ENCODE data around the gene BAIAP2L2.
"Not testable (repeated sequence)": the region's sequence is repeated elsewhere in the genome, so short reads cannot be mapped to it uniquely, and the experiment has no call there.

The BAIAP2L2 gene, protein sequence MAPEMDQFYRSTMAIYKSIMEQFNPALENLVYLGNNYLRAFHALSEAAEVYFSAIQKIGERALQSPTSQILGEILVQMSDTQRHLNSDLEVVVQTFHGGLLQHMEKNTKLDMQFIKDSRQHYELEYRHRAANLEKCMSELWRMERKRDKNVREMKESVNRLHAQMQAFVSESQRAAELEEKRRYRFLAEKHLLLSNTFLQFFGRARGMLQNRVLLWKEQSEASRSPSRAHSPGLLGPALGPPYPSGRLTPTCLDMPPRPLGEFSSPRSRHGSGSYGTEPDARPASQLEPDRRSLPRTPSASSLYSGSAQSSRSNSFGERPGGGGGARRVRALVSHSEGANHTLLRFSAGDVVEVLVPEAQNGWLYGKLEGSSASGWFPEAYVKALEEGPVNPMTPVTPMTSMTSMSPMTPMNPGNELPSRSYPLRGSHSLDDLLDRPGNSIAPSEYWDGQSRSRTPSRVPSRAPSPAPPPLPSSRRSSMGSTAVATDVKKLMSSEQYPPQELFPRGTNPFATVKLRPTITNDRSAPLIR

DNA sequence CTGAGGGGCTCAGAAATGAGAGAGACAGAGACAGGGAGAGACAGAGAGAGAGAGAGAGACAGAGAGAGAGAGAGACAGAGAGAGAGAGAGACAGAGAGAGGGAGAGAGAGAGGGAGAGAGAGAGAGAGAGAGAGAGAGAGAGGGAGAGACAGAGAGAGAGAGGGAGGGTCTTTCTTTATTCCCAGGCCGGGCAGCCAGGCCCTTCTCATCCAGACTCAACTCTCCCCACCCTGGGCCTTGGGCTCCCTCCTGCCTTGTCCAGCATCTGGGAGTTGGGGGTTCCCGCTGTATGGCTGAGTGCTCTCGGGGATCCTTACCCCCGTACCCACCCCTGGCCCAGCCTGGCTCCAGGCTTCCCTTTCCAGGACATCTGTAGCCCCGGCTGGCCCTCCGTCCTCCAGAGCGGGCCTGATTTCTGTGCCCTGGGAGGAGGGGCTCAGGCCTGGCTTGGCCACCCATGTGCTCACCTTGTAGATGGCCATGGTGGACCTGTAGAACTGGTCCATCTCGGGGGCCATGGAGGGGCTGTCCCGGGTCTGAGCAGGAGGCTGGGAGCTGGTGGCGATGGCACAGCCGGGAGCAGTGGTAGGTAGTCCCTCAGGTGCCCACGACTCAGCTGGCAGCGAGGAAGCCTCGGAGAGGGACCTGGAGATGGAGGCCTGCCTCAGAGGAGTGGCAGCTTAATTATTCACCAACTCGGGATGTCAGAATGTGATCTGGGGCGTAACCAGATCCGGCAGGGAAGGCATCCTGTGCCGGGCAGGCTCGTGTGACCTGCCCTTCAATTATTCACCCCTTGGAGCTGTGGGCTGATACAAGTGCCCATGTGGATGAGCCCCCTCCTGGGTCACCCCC, at the start of gene BAIAP2L2:
BAIAP2L2 (minus strand) TSS at position 677 of the 855 bp plus-strand sequence; CDS start at position 518, 159 bp downstream.
- no peak for DNase-seq (ENCODE audit: low read depth)

DNA sequence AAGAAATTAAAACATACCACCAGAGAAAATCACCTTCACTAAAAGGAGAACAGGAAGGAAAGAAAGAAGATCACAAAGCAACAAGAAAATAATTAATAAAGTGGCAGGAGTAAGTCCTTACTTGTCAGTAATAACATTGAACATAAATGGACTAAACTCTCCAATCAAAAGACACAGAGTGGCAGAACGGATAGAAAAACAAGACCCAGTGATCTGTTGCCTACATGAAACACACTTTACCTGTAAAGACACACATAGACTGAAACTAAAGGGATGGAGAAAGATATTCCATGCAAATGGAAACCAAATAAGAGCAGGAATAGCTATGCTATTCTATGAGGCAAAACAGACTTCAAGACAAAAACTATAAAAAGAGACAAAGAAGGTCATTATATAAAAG, 45.2 kb upstream of the BAIAP2L2 start:
- DNase-seq (ENCODE audit: low read depth) = no peak

DNA sequence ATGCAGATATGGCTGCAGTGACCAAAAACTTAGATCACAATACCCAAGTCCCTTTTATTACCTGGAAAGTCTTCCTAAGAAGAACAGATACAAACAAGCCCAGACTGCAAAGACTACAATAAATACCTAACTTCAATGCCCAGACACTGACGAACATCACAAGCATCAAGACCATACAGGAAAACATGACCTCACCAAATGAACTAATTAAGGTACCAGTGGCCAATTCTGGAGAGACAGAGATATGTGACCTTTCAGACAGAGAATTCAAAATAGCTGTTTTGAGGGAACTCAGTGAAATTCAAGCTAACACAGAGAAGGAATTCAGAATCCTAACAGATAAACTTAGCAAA, 44.1 kb upstream of the BAIAP2L2 start:
- not testable (repeated sequence) for DNase-seq (ENCODE audit: low read depth)

DNA sequence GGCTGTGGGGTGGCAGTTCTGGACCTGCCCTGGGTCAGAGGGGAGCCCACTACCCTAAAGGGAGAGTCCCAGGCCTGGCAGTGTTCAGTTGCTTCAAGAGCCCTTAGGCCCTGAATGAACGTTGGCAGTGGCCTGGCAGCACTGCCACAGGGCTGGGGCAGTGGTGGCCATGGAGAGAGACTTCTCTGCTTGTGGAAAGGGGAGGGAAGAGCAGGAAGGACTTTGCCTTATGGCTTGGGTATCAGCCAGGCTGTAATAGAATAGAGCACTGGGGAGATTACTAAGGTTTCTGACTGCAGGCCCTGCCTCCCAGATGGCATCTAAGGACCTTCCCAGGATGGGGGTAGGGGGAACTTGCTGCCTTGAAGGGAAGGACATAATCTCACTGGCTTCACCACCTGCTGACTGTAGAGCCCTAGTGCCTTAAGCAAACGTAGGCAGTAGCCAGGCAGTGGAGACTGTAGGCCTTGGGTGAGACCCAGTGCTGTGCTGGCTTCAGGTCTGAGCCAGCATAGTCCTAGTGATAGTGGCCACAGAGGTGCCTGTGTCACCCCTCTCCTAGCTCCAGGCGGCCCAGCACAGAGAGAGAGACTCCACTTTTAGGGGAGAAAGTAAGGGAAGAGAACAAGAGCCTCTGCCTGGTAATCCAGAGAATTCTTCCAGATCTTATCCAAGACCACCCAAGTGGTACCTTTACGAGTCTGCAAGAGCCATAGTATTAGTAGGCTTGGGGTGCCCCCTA, 43.5 kb upstream of the BAIAP2L2 start:
- DNase-seq (ENCODE audit: low read depth) = no peak

DNA sequence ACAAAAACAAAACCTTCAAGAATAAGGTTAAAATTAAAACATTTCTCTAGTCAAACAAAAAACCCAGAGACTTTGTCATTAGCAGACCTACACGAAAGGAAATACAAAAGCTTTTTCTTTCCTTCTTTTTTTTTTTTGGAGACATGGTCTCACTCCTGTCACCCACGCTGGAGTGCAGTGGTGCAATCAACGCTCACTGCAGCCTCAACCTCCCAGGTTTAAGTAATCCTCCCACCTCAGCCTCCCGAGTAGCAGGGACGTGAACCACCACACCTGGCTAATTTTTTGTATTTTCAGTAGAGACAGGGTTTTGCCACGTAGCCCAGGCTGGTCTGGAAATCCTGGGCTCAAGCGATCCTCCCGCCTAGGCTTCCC, 40.6 kb upstream of the BAIAP2L2 start:
- DNase-seq (ENCODE audit: low read depth) = no peak

DNA sequence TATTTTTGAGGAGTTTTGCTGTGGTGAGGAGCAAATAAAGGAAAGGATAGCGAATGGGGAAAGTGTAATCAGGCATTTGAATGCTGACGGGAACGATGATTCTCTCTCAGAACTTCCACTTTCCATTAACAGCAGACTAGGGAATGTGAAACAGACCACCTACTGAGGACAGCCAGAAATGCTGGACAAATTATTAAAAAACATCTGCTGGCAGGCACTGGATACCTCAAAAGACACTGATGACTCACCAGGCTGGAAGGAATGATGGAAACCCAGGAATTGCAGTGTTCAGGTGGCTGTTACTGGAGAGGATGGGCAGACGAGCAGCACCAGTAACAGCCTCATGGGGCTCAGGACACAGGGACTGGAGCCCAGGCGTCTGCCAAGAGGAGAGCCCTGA, 37.8 kb upstream of the BAIAP2L2 start:
- DNase-seq (ENCODE audit: low read depth) = peak; percentile 26

DNA sequence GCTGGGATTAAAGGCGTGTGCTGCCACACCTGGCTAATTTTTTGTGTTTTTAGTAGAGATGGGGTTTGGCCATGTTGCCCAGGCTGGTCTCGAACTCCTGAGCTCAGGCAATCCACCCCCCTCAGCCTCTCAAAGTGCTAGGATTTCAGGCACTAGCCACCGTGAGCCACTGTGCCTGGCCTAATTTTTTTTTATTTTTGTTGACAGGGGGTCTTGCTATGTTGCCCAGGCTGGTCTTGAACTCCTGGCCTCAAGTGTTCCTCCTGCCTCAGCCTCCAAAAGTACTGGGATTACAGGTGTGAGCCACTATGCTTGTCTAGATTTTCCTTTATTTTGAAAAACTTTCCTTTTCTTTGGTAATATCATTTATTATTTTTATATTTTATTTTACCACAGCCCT, 35.7 kb upstream of the BAIAP2L2 start:
- DNase-seq (ENCODE audit: low read depth) = not testable (repeated sequence)

DNA sequence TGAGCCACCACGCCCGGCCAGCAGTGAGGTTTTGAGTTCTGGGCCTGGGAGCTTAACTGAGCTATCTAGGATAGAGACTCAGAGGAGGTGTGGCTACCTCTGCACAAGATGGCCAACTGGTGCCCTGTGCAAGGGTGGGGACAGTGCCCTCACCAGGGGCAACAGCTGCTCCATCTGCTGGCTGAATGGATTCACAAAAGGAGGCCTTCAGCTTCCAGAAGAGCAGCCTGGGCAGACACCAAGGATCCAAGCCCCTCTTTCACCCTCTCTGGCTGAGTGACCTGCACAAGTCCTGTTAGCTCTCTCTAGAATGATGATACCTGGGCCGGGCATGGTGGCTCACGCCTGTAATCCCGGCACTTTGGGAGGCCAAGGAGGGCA, 33.5 kb upstream of the BAIAP2L2 start:
- DNase-seq (ENCODE audit: low read depth) = no peak

DNA sequence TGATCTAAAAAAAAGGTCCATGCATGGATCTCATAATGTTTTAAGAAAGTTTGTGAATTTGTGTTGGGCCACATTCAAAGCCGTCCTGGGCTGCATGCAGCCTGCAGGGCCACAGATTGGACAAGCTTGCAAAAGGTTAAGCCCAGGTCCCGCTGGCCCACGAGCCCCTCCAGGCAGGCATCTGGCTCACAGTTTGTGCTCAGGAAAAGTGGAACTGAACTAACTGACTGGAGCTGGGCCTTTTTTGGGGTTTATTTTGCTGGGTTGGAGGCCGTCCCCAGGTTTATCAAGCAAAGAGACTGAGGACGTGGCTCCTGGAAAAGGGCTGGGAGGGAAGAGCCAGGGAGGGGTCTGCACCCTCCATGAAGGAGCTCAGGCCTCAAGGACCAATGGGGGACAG, 32.1 kb upstream of the BAIAP2L2 start:
- no peak for DNase-seq (ENCODE audit: low read depth)

DNA sequence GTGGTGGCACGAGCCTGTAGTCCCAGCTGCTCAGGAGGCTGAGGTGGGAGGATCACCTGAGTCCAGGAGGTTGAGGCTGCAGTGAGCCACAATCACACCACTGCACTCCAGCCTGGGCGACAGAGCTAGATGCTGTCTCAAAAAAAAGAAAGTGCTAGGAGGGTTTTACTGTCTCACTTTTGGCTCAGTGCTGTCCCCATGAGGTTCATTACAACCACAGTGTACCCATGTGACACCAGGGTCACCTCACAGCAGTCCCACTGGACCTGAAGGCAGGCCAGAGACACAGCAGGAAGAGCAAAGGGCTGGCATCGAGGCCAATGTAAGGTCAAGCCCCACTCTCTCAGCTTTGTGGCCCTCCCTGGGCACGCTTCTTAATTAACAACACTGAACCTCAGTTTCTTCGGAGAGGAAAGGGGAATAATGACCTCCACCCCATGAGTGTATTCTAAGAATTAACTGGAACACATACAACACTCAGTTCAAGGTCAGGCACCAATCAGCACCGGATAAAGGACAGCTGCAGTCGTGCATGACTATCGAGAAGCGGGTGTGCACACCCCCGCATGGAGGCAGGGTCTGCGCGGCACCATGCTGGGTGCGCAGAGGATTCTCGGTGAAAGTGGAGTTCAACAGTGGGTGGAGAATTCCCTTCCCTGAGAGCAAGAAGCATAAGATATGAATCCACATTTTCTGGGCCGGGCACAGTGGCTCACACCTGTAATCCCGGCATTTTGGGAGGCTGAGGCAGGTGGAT, 30.9 kb upstream of the BAIAP2L2 start:
- no peak for DNase-seq (ENCODE audit: low read depth)

DNA sequence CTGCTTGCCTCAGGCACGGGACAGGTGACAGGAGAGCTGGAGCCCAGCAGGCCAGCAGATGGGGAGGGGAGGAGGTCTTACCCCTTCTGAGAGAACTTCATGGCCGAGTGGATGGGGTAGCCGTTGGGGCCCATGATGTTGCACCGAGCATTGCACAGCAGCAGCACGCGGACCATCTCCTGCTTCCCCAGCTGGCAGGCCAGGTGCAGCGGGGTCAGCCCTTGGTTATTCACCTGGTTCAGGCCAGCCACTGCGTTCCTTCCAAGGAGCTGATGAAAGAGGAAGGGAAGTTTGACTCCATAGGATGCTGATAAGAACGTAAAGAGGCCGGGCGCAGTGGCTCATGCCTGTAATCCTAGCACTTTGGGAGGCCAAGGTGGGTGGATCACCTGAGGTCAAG, 29.4 kb upstream of the BAIAP2L2 start:
- no peak for DNase-seq (ENCODE audit: low read depth)

DNA sequence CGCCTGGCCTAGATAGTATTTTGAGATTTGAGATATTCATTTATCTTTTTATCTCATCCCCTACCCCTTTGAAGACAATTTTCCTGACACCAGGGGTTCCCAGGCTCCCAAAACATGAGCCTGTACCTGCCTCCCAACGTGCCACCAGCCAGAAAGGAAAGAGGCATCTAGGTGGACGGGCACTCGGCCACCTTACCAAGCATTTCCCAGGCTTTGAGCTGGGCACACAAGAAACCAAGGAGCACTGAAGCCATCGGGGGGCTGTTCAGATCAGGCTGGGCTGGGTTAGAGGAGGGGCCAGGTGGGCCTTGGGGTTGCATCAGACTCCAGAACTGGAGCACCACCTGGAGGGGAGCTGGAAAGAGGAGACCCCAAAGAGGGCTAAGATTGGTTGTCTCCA, 28.5 kb upstream of the BAIAP2L2 start:
- no peak for DNase-seq (ENCODE audit: low read depth)

DNA sequence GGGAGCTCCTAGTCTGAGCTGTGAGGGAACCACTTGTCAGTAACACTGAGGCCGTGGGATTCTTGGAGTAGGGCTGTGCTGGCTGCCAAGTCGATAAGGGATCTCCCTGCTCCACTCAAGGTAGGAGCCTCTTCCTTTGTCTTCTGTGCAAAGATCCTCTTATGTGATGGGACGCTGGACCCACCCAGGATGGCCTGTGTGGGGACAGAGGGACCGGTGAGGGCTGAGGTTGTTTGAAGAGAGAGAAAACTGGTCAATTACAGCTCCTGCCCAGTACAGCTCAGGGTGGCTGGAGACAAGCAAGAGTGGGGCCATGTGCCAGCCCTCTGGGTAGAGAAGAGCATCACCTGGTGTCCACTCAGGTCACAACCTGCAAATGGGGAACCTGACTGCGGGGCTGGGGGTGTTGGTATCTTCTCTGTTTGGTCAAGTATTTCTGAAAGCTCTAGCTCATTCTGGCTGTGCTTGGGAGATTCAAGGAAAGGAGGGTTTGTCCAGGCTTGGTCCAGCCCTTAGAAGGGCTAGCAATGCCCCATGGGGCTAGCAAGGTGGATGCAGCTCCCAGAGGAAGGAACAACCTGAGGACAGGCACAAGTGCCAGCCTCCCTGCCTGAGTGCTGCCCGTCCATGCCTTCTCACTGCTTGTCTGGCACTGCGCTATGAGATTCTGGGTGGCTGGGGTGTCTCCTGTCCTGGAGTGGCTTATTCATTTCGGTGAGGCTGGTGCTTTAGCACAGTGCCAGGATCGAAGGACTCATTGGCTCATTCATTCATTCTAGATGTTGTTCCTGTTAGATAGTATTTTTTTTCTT, 27.6 kb upstream of the BAIAP2L2 start:
- DNase-seq (ENCODE audit: low read depth) = no peak

DNA sequence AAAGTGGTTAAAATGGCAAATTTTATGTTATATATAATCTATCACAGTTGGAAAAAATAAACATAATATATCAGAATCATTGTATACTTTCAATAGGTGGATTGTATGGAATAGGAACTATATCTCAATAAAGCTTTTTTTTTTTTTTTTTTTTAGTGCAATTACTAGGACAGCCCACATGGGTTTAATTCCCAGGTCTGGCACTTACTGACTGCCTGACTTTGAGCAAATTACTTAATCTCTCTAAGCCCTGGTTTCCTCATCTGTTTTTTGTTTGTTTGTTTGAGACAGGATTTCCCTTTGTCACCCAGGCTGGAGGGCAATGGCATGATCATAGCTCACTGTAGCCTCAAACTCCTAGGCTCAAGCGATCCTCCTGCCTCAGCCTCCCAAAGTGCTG, 26.1 kb upstream of the BAIAP2L2 start:
- DNase-seq (ENCODE audit: low read depth) = peak; percentile 70

DNA sequence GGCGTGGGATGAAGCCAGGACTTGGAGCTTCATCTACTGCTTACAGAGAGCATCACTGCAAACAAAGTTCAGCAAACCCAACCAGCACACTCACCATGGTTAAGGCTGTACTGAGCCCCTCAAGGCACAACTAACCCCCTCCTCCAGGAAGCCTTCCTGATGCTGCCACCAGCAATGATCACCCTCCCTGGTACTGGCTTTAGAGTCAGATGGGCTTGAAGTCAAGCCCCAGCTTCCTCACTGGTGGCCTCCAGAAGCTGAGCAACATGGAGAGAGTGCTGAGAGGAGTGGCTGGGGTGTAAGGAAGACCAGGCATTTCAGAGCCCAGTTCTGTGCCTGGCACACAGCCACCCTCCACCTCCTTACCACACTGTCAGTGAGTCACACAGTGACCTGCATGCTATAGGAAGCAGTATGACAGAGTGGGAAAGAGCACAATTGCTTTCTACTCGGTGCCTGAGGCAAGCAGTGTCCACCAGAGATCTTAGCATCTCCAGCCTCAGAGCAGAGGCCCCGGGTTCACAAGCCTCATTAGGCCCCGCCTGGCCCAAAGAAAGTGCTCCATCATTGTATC, 24.7 kb upstream of the BAIAP2L2 start:
- peak; percentile 71 for DNase-seq (ENCODE audit: low read depth)

DNA sequence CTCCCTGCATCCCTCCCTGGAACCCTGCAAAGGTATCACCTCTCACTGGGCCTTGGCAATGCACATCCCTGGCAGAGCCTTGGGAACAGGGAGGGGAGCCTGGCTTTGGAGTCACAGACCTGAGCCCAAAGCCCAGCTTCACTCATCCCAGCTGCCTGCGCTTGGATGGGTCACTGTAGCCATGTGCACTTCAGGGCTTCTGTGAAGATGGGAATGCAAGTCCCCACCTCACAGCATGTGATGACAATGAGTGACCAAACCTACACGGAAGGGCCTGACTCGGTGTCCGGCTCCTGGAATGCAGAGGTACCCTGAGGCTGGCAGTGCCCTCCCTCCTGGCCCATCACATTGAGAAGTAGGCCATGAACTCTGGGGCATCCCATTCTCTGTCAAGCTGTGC, 22.8 kb upstream of the BAIAP2L2 start:
- no peak for DNase-seq (ENCODE audit: low read depth)

DNA sequence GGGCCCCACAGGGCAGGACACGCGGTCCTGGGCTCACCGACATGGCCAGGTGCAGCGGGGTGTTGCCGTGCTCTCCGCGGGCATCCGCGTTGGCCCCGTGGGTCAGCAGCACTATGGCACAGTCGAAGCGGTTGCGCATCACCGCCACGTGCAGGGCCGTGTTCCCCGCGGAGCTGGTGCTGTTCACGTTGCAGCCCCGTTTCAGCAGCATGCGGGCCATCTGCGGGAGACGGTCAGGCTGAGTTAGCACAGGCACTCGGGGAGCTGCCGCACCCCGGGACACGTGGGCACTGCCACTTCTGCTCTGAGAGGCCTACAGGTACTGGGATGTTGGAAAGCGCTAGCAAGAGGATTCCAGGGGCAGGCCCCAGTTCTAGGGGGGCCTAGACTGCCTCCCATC, 22.3 kb upstream of the BAIAP2L2 start:
- DNase-seq (ENCODE audit: low read depth) = no peak

DNA sequence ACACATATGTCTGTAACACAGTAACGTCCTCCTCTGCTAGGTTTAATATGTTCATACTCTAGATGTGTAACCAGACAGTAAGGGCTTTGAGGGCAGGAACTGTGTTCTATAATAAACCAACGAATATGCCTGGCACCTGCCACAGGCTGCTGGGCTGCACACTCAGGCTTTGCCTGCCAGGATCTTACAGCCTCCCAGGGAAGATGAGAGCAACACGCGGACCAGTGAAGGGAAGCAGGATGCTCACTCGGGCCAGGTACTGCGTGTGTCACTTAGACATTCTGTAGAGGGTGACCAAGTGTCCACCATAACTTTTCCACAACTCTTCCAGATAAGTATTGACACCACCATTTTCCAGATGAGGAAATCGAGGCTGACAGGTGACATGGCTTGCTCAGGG, 21.7 kb upstream of the BAIAP2L2 start:
- no peak for DNase-seq (ENCODE audit: low read depth)

DNA sequence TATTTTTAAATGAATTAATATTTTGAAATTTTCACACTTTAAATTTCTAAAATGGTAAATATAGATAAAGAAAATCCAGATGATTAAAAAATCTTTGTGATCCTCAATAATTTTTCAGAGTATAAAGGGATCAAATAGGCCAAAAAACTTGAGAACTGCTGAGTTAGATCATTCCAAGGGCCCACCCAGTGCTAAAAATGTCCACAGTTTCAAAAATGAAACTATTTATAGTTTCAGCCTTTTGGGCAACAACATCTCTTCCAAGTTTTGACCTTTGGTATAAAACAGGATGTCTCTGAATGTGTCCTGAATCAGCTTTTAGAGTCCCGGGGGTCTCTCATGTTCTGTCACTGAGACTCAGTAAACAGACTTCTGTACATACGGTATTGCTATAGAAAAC, 20.9 kb upstream of the BAIAP2L2 start:
- DNase-seq (ENCODE audit: low read depth) = peak; percentile 21

DNA sequence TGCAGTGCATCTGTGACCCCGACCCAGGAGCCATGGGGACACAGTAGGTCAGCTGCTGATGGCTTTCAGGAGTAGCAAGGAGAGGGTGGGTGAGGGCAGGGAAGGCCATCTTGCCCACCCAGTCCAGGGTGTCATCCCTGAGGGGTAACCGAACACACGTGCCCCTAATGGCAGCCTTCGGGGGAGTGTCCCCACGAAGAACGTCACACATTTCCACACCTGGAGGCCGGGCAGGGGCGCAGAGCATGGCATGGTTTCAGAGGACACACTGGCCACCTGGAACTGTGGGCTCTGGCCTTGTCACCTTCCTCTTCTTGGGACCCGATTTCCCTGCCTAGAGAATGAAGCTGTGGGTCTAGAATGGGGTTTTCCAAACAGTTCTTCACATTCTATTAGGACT, 19.4 kb upstream of the BAIAP2L2 start:
- DNase-seq (ENCODE audit: low read depth) = no peak

DNA sequence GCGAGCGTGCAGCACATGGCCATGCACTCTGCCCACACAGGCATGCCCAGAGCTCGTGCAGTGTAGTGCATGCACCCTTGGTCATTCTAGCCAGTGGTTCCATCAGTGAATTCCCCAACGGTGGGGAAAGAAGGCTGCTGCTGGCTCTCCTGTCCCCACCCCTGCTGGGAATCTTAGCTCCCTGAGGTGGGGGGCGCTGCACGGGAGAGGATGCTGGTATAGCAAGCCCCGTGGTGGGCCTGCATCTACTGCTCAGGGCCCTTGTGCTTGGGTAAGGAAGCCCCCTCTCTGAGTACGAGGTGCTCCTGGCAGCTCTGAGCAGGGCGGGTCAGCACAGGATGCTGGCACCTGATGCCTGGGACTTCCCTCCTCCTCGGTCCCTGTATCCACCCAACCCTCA, 18.5 kb upstream of the BAIAP2L2 start:
- no peak for DNase-seq (ENCODE audit: low read depth)

Data from fibroblast of gingiva (primary cell).